Middle frontal gyrus (tissue), 1 donor: ENCODE results near the gene ACOXL.

Experiments
- DNase-seq: peaks from one replicate; pipeline ENCODE4 v3.0.0-alpha.2; 2015; ENCODE audit warnings: low spot score; ENCODE audit errors: extremely low spot score

Gene ACOXL

DNA sequence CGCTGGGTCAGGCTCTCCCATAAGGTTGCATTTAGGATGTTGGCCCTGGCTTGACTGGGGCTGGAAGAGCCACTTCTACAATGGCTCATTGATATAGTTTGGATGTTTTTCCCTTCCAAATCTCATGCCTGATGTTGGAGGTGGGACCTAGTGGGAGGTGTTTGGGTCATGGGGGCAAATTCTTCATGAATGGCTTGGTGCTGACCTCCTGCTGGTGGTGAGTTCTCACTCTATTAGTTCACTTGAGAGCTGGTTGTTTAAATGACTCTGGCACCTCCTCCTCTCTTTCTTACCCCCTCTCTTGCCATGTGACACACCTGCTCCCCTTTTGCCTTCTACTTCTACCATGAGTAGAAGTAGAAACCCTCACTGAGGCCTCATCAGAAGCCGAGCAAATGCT, 20.5 kb downstream of the ACOXL start:
- no peak for DNase-seq

DNA sequence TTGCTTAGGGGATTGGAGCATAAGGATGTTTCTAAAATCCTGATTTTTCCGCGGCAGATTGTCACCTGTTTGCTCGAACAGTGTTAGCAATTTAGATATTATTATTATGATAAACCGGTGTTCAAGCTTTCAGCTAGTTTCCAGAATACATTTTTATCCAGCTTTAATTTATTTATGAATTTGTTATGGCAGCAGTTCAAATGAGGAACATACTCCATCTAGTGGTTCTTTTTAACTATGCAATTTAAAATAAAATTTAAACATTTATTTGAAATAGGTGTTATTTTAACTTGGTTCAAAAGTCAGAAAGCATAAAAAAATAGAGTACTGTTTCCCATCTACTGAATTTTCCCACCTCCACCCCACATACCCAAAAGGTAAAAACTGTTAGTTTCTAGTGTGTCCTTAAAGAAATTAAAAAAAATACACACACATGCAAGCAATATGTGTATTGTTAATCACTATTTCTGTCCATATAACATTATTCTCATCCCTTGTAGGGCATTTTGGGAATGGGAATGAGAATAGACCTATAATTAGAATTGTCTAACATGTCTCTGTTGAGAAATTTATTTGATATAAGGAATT, 23.2 kb downstream of the ACOXL start:
- DNase-seq, result no peak

DNA sequence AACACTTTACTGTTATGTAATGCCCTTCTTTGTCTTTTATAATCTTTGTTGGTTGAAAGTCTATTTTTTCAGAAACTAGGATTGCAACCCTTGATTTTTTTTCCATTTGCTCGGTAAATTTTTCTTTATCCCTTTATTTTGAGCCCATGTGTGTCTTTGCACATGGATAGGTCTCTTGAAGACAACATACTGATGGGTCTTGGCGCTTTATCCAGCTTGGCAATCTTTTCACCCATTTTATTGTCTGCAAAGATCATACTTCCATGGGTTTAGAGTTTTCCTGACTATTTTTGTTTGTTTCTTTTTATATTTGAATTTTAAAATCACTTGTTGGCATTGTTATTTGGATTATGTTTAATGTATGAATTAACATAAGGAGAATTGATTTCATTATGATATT, 27.0 kb downstream of the ACOXL start:
- no peak for DNase-seq

DNA sequence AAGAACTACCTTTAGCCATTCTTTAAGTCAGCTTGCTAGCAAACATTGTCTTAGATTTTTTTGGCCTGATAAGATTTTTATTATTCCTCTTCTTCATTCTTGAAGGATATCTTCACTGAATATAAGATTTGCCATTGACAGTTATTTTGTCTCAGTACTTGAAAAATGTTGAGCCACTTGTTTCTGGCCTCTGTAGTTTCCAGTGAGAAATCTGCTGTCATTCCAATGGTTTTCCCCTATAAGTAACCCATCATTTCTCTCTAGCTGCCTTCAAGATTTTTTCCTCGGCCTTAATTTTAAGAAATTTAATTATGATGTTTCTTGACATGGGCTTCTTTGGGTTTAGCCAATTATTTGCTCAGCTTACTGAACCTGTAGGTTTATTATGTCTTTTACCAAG, 32.6 kb downstream of the ACOXL start:
- DNase-seq, result no peak

DNA sequence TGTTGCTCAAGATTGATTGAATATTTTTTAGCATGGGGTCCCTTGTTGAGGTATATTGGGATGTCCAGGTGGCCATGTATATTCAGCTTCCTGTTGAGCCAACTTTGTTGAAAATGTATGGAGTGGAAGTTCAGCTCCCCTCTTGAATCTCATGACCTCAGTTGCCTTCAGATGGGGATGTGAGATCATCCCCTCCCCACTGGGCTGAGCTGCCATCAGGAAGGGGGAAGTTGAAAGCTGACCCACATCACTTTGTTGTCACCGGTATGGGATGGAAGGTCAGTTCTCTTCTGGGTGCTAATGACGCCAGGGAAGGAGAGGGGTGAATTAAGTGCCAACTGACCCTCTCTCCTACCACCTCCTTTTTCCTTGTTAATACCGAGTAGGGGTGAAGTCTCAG, 33.9 kb downstream of the ACOXL start:
- DNase-seq, result no peak

DNA sequence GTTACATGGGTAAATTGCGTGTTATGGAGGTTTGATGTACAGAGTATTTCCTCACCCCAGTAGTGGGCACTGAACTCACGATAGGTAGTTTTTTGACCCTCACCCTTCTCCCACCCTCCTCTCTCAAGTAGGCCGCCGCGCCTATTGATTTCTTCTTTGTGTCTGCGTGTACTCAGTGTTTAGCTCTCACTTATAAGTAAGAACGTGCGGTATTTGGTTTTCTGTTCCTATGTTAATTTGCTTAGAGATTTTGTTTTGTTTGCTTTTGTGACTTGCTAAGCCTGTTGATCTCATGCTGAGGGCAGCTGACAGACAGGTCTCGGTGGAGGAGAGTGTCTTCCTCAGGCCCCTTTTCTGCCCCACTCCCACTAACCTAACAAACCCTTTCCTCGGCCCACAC, 36.2 kb downstream of the ACOXL start:
- no peak for DNase-seq

DNA sequence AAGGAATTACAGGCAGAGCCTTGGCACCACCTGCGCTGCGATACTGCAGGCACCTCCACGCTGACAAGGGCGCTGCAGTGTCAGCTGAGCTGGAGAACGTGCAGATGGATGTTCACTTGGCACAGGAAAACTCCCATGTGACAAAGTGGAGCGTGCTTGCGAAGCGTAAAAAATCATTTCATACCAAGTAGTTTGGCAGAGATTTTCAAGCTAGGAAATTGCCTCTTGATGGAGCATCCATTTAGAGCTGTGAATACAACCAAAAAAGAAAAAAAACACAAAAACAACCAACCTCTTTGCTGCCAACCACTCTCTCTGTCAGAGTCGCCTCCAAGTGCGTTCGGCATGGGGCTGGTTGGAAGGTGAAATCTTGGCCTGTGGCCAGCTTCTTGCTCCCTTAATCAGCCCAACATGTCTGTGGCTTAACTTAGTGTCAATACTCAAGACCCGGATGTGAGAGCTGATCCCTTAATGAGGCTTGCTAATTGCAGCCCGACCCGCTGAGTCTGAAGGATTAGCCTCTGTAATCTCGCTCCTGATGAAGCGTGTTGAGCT, 38.1 kb downstream of the ACOXL start:
- no peak for DNase-seq

DNA sequence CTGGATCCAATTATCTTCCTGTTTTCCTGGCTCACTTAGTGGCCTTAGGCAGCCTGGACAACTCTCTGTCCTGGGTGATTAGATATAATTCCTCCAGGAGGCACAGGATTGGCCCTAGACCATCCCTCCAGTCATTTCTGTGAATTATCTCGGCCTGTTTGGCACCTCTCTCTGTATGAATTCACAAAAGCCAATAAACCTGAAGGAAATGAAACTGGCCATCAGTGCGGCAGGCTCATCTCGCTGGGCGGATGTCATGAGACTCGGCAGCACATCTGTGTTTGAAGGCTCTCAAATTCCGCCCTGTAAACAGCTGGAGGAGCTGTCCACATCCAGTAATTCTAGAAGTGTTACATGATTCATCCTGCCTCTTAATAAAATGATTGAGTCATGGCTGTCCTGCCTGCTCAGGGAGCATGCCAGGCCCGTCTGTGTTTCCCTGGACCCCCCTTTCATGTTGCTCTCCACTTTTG, 38.6 kb downstream of the ACOXL start:
- DNase-seq, result no peak

DNA sequence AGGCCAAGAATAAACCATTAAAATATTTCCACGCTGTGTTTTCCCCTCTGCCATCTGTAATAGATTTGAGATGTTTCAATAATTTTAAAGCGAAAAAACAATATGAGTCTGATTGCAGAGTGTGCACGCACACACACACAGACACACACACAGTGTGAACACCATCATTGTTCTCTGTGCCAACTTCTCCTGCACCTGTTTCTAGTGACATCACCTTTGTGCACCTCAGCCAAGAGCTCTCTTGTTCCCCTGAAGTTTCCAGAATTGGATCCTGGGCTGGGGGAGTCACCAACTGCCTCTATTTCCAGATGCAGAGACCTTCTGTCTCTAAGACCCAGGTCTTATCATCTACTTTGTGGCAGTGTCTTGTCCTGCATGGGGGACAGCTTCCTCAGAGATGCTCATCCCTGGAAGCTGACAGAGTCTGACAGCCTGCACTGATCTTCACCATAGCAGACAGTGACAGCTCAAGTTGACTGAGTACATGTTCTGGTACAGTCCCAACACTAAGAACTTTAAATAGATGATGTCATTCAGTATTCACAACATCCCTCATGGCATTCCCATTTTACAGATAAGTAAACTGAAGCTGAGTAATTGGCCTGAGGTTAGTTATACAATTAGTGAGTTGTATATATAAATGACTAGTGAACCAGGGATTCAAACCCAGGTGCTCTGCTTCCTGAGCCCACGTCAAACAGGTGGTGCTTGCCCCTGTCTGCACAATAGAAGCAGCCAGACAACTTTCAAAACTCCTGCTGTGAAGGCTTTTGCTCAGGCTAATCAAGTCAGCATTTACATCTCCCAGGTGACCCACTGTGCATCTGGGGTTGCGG, 39.4 kb downstream of the ACOXL start:
- no peak for DNase-seq

DNA sequence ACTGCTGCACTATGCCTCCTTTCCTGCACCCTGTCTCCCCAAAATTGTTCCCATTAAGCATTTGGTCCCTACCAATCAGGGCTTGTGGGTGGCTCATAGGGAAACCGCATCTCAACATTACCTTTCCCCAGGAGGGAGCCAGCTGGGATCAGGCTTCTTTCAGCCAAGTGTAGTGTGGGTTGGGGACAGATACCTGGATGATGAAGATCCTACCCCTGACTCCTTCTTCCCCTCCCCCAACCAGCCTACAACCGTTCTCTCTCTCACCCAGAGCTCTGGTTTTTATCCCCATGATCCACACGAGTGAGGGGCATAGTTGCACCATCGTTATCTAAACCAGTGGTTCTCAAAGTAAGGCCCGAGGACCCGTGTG, 40.0 kb downstream of the ACOXL start:
- DNase-seq, result no peak

DNA sequence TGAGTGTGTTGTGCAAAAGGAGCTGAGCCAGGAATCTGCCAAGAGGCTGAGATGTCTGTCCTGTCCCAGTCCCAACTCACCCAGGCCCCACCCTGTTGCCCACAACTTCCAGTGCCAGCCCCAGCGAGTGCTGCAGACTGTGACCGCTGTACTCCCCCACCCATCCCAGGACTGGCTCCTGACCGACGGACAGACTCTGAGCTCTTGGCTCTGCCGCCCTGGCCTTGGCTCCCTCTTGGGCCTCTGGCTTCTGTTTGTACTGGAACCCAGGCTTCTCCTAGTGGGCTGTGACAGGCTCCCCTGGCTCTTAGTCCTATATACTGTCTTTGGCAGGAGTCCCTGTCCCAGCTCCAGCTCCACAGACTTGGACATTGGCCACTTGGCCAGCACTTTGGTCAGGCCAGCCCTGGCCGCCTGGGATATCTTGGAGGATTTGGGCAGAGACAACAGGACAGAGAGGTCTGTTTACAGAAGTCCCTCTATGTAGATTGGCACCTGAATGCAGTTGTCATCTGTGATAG, 41.1 kb downstream of the ACOXL start:
- no peak for DNase-seq

DNA sequence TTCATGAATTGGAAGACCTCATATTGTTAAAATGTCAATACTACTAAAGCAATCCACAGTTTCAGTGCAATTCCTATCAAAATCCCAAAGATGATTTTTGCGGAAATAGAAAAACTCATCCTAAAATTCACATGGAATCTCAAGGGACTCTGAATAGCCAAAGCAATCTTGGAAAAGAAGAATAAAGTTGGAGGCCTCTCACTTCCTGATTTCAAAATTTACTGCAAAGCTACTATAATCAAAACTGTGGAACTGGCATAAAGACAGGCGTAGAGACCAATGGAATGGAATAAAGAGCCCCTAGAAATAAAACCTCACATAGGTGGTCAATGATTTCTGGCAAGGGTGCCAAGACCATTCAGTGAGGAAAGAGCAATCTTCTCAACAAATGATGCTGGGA, 42.3 kb downstream of the ACOXL start:
- DNase-seq, result no peak

DNA sequence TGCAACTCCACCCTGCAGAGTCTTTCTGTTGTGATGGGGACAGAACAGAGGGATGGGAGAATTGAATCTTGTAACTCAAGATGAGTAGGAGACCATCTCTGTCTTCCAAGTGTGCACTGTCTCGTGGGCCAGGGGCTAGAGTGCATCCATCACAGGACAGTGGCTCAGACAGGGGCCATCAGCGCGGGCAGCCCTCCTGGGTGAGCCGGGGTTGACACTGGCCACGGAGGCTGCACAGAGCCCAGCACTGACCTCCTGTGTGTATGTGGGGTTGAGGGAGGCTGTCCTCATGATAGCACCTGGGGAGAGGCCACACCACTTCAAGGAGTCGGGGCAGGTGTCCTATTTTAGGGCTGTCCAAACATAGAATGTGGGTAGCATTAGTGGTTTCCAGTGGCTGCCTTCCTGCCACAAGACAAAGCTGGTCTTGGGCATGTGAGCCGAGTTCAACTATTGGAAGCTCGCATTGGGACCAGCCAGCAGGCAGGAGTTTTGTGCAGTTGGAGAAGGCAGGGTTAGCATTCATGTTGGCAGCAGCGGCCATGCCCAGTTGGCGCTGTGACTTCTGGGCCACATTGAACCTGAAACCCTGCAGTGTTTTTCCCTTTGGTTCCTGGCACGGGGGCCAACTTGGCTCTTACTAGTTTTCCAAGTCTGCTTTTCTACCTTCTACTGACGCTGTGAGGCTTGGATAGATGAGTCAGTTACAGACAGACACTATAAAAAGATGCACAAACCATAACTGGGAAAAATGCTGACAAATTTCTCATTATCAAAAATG, 45.3 kb downstream of the ACOXL start:
- DNase-seq, result no peak

DNA sequence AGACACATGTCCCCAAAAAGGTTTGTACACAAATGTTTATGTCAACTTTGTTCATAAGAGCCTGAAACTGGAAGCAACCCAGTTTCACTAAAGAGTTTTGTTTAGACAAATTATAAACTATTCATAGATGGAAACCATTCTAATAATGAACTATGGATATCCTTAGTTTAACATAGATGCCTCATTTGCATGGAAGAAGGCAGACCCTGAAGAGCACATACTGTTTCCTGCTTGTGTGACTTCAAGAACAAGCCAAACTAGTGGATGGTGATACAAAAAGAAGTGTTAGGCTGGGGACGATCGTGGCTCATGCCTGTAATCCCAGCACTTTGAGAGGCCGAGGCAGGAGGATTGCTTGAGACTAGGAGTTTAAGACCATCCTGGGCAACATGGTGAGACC, 48.1 kb downstream of the ACOXL start:
- no peak for DNase-seq

DNA sequence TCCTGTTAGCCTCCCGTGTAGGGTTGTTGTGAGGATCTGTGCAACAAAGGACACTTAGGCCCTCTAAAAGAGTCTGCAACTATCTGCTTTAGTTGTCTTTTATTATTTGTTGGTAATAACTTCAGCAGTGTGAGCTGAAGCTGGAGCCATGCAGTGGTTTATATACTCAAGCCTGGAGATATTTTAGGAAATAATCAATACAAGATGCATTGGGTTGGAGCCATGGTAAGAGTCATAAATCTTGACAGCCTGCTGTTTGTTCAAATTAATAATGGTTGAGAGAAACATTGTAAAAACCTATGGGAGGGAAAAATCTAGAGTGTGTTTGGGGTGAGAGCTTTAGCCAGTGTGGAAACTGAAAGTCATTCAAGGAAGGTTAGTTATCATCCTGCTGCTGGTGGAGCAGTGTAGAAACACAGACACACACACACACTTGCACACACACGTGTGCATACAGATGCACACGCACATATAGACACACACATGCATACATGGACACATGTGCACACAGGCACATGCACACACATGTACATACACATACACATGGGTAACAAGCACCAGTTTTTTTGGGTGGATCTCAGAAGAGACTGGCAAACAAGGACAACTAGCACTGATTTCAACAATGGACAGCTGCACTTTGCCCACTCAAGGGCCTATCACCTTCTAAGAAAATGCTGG, 51.0 kb downstream of the ACOXL start:
- no peak for DNase-seq

DNA sequence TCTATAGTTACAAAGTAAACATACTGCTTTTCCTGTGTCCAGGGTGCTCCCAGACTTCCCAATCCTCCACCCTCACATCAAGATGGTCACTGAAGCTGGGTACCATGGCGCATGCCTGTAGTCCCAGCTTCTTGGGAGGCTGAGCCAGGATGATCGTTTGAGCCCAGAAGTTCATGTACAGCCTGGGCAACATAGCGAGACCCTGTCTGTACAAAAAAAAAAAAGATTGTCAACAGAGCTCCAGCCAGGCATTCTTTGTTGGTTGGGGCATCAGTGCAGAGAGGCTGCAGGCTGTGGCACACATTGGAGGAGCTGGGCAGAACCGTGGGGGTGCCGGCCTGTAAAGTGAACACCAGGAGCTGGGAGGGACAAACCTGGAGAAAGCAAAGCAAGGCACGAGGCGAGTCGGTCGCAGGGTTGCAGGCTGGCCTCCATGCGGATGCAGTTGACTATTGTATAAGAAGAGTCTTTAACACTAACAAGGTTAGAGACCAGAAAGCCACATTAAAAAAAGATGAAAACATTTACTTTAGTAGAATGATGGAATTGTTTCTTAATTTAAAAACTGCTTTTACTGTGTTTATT, 51.8 kb downstream of the ACOXL start:
- no peak for DNase-seq

DNA sequence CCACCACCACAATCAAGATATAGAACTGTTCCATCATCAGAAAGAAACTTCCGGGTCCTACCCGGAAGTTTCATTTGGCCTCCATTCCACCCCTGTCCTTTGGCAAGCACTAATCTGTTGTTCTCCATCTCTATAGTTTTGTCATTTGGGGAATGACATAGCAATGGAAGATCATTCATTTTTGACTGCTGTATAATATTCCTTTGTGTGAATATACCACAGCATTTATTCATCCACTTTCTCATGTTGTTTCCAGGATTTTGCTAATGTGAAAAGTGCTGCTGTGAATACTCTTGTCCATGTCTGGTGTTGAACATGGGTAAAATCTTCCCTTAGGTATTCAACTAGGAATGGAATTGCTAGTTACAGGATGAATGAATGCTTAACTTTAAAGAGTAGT, 53.1 kb downstream of the ACOXL start:
- DNase-seq, result no peak

DNA sequence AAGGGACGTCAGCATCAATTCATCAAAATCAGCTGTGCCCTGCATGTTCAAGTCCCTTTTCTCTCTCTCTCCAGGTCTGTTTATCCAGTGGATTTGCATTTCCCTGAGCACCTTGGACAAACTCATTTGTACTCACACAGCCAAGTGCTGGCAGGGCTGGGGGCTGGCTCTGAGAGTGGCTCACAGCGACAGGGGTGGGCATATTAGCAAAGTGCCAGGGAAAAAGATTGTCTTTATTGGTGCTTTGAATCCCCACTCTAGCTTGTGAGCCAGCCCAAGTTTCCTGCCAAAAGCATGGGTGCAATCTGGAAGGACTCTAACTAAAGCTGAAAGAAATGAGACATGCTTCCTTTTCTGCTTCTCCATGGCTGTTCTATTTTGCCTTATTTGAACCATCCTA, 56.6 kb downstream of the ACOXL start:
- DNase-seq, result no peak

DNA sequence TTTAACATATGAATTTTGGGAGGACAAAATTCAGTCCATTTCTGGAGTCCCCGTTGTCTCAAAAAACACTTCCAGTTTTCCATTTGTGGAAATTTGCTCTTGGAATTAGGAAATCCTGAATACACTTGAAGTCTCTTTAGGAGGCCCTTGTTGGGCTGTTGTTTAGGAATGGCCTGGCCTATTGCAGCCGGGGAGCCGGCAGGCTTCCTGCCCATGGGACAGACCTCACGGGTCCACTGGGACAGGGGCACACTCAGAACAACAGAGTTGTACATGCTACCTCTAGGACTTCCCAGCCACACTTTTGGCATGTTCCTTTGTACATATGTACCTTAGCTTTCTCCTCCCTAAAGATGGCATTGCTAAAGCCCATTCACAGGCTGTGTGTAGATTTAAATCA, 57.3 kb downstream of the ACOXL start:
- DNase-seq, result no peak

DNA sequence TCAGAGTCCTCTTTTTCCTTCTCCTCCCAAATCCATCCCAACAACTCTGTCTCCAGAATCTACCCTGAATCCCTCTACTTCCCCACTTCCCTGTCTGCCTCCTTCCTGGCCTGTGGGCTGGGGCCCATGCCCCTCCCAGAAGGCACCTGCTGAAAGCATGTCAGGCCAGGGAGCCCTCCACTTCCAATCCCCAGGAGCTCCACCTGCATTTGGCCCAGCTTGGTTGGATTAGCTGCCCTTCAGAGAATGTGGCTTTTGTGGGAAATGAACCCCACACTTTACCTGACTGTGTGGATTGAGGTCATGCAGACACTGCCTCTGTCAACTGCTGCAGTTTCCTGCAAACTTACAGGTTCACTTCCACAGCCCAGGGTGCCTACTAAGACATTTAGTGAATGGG, 58.5 kb downstream of the ACOXL start:
- DNase-seq, result no peak

DNA sequence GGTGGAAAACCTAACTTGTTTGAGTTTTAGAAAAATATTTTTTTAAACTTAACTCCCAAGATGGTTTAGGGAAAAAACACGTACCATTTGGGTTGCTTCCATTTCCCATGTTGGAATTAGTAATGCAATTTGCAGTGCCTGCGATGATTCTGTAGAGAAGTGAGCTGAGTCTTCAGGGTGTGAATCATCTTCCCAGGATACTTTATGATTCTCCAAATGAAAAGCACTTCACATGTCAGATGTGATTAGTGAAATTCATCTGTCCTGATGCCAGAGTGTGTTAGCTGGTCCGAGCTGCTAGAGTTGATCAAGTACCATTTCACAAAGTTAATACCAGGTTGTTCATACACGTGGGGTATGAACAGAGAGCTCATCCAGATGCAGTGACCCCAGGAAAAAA, 59.1 kb downstream of the ACOXL start:
- no peak for DNase-seq
